SIG-M5 treated with dmso at 0.1 percent for 504 hours (cell line): Measurements from ENCODE around the gene ACTN3.
A peak's percentile ranks its signal among the peaks of the same experiment; 100 is the strongest.
"Not testable (repeated sequence)": the region's sequence is repeated elsewhere in the genome, so short reads cannot be mapped to it uniquely, and the experiment has no call there.

ENCODE experiments used
- DNase-seq: peaks from one replicate; lab custom pipeline; 2025; ENCODE audit not compliant: unreplicated experiment; lab: John Stamatoyannopoulos, UW

ACTN3 gene

DNA sequence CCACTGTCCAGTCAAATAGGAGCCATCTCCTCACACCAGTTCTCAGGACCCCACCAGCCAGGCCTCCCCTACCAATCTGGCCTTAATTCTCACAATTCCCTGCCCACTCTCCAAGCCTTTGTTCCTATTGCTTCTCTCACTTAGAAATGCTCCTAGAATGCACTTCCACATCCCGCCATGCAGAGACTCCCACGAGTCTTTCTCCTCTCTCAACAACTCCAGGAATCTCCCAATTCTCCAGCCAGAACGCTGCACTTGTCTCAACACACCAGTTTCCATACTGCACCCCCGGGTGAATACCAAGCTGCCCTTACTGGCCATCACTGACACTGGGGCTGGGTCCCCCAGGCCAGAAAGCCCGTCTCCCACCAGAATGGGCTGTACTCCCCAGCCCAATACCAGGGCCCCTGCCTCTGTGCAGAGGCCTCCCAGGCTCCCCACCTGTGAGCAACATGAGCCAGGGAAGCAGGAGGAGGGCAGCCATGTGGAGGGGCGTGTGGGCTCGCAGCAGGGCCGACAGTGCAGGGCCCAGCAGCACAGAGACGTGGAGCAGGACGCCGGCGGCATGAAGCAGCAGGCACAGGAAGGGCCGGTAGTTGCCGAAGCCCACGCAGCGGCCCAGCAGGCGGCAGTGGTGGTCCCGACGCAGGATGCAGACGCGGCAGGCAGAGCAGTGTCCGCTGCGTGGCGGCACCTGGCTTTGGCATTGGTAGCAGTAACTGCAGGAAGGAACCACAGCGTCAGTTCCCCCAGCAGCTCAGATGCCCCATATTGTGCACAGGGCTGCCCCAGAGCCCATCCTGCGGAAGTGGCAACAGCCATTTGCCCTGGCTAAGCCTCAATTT, 3.2 kb upstream of the ACTN3 start:
- DNase-seq: no peak

DNA sequence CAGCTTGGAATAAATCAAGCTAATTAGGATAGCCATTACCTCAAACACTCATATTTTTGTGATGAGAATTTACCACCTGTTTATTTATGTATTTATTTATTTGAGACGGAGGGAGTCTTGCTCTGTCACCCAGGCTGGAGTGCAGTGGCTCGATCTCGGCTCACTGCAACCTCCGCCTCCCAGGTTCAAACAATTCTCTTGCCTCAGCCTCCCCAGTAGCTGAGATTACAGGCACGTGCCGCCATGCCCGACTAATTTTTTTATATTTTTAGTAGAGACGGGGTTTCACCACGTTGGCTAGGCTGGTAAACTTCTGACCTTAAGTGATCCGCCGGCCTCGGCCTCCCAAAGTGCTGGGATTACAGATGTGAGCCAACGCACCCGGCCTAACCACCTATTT, 1.8 kb upstream of the ACTN3 start:
- not testable (repeated sequence) for DNase-seq

DNA sequence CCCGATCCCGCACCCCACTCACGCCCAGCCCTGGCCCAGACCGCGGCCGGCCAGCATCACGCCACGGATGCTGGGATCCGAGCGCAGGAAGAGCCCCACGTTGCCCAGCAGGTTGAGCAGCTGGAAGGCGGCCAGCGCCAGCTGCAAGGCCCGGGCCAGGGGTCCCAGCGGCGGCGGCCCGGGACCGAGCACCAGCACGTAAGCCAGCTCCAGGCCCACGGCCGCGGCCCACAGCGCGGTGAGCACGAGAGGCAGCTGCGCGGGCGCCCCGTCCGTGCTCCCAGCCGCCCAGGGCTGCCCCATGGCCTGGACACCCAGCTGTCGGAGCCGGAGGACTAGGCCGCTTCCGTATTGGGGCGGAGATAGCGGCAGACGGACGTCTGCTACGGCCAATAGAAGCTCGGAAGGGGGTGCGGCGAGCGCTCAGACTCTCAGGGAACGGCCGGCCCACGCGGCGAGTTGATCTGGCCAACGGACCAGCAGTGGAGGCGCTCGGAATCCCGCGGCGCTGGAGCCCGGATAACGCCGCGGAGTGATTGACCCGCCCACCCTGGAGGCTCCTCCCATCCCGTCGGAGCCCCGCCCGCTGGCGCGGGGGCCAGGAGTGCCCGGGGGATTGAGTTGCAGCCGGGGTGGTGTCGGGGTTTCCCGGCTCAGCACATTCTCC, 869 bp upstream of the ACTN3 start, which contains the start of gene ZDHHC24:
ZDHHC24 (minus strand) TSS at position 348 of the 667 bp plus-strand sequence; CDS start at position 303, 45 bp downstream.
- DNase-seq: peak; percentile 93

DNA sequence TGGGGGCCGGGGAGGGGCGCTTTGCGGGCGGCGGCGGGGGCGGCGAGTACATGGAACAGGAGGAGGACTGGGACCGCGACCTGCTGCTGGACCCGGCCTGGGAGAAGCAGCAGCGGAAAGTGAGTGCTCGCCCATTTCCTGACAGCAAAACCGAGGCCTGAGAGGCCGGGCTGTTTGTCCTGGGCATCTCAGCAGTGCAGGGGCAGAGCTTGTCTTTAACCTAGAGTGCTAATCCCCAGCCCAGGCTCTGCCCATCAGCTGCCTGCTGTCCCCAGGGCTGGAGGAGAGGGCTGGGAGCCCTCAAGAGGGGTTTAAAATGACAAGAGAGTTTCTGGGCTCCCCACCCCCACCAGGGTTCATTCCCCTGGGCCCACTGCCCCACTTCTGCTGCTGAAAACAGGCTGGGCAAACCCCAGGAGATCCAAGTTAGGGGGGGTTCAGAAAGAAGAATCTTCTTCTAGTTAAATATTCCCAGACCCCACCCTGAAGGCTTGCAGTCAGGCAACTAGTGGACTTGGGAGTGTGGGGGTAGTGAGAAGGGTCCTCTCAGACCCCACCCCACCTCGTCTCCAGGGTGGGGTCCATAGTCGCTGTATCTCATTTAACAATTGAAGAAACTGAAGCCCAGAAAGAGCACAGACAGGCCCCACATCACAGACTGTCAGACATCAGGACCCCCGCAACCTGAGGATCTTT, 411 bp downstream of the ACTN3 start:
- DNase-seq: no peak

DNA sequence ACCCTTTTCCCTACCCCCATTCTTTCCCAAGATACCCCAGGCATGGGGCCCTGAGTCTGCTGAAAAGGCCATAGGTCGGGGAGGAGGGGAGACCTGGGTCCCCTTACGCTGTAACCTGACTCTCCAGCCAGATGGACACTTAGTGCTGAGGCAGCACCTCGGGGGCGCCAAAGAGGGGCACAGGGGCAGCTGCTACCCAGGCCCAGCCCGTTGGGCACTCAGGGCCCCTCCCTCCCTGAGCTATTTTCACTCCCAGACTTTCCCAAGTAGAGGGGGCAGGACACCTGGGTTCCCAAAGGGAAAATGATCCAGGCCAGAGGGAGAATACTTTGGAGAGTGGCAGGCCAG, 933 bp downstream of the ACTN3 start:
- no peak for DNase-seq

DNA sequence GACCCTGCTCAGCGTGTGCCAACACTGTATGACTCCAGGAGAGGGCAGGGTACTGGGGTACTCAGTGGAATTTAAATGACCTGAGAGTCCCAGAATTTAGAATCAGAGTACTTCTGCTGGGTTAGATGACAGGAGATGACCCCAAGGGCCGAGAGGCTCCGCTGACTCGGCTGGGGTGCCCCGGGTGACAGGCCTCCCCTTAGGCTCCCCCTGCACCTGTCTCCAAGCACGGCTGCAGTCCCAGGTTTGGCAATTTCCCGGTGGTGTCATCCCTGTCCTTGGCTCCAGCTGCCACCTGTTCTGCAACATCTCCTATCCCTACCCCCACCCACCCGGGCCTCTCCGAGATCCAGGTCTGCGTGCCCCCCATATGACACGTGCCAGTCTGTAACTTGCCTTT, 1.3 kb downstream of the ACTN3 start:
- DNase-seq: no peak

DNA sequence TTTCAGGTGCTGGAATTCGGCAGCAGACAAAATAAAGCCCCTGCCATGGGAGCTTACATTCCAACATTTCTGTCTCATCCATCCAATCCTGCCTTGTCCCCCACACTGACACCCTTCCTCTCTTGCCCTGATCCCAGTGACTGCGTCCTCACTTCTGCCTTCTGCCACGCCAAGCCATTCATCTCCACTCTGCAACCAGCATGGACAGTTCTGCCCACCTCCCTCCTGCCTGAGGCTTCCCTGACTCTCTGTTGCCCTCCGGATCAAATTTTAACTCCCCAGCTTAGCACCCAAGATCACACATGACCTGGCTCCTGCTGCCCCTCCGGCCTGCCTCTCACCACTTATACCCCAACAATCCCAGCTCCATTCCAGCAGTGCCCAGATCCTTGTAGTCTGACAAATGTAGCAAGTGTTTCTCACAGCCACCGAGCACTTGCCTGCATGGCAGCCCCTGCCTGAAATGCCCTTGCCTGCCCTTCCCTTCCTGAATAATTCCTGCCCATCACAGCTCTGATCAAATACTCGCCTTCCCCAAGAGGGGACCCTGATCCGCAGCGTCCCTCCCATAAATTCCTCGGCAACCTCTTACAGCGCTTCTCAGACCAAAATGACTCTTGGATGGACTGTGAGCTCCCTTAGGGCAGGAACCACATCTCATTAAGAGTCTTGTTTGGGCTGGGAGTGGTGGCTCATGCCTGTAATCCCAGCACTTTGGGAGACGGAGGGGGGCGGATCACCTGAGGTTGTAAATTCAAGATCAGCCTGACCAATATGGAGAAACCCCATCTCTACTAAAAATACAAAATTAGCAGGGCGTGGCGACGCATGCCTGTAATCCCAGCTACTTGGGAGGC, 2.3 kb downstream of the ACTN3 start:
- no peak for DNase-seq

DNA sequence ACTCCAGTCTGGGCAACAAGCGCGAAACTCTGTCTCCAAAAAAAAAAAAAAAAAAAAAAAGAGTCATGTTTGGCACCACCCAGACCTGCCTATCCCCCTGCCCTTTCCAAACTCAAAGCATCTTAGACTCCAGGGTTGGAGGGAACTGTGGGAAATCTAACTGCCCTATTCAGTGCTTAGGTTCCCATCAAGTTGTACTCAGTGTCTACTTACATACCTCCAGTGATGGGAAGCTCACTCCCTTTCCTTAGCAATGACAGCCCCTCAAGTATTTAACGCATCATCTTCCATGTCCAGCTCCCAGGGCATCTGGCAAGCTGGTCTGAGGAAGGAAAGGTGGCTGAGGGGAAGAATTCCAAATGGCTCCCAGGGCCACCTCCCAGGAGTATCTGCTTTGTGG, 3.0 kb downstream of the ACTN3 start:
- DNase-seq: no peak

DNA sequence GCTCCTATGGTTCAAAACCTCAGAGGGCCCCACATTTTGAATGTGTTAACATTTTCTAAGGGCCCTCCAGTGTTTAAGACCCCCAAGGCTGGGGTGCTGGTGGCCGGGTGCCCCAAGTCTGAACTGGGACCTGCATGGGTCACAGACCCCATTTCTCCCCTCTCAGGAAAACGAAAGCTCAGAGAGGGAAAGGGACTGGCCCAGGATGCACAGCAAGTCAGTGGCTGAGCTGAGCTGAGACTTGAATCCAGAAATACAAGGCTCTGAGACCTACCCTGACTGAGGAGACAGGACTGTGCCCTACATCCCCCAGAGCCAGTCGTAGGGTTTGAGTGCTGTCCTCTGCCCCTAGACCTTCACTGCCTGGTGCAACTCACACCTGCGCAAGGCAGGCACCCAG, 4.2 kb downstream of the ACTN3 start:
- DNase-seq: no peak

DNA sequence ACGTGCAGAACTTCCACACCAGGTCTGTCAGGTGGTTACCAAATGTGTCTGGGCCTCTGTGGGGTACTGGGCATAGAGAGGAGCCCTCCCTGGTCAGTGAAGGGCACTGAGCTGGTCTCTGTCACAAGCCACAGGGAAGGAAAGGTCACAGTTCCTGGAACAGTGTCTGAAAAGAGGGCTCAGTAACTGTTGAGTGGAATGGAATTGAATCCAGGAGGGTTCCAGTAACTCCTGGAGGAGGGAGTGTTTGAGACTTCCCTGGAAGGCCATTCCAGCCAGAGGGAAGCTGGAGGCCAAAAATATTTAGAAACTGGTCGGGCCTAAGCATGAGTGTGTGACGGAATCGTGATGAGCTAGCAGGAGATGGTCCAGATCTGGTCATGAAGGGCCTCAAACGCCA, 7.9 kb downstream of the ACTN3 start:
- DNase-seq: no peak

DNA sequence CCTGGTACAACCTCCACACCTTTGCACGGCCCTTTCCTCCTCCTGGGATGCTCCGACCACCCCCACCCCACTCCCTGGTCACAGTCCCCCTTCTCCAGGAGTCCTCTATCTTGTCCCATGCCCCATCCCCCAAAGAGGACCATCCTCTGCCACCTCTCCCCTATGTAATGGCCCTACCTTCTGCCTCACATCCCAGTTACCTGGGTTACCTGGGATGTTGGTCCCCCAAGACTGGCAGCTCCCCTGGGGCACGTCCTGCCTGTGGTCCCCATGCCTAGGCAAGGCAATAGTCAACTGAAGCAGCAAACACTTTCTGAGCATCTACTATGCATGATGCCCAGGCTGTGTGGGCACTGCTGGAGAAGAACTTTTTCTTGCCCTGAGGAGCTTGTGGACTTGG, 8.7 kb downstream of the ACTN3 start:
- DNase-seq: no peak

DNA sequence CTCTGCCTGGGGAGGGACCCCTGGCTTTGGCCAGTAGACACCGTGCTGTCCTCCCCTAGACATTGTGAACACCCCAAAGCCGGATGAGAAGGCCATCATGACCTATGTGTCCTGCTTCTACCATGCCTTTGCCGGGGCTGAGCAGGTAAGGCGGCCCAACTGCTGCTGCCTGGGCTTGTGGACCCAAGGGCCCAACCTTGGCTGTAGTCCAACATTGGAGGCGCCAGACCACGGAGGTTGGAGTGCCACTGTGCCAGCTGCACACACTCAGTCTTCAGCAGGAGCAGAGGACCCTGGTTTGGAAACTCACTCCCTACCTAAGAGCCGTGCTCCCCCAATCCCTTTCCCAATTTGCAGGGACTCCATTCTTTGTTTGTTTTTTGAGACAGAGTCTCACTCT, 9.4 kb downstream of the ACTN3 start:
- no peak for DNase-seq

DNA sequence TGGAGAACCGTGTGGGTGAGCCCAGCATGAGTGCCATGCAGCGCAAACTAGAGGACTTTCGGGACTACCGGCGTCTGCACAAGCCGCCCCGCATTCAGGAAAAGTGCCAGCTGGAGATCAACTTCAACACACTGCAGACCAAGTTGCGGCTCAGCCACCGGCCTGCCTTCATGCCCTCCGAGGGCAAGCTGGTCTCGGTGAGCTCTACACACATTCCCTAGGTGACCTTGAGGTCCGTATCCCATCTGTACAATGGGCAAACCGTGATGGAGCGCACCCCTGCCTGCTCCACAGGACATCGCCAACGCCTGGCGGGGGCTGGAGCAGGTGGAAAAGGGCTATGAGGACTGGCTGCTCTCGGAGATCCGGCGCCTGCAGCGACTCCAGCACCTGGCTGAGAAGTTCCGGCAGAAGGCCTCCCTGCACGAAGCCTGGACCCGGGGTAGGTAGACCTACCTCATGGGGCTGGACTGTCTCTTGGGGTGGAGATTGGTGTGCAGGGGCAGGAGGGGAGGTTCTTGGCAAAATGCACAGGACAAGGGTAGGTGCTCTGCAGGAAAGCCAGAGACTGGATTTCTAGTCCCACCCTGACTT, 11.1 kb downstream of the ACTN3 start:
- no peak for DNase-seq

DNA sequence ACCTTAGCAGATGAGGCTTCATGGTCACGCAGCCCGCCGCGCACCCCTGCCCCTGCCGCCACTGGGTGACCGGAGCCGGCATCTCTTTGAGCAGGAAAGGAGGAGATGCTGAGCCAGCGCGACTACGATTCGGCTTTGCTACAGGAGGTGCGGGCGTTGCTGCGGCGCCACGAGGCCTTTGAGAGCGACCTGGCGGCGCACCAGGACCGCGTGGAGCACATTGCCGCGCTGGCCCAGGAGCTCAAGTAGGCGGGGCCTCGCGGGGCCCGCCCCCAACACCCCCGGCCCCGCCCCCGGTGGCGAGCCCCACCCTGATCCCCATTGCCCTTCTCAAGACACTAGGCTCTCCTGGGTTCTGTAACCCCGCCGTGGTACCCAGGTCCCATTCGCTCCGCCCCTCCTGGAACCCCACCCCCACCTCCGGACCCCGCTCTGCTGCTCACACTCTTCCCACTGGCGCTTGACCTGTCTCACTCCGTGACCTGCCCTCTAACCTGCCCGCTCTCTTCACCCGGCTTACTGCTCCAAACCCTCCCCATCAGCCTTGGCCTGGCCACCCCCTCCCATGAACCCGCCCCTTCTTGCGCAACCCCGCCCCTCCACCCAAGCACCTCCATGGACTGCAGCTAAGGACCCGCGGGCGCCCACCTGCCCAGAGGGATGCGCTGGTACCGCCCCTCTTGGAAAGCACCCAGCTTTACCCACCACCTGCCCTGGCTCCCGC, 12.6 kb downstream of the ACTN3 start:
- DNase-seq: no peak

DNA sequence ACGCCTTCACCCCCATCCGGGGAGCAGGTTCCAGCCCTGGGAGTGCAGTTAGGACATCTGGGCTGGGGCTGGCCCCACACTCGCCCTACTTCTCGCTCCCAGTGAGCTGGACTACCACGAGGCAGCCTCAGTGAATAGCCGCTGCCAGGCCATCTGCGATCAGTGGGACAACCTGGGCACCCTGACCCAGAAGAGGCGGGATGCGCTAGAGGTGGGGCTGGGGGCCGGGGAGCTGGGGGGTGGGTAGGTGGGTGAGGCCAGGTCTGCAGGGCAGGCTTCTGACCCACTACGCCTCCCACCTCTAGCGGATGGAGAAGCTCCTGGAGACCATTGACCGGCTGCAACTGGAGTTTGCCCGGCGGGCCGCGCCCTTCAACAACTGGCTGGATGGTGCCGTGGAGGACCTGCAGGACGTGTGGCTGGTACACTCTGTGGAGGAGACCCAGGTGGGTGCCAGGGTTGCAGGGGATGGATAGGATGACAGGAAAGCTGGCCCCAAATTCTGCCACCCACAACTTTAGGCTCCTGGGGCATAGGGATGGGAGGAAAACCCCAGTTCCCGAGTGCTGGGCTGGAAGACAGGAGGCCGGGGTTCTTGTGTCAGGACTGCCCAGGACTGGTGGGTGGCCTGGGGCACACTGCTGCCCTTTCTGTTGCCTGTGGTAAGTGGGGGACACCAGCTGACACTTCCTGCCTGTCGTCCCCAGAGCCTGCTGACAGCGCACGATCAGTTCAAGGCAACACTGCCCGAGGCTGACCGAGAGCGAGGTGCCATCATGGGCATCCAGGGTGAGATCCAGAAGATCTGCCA, 13.4 kb downstream of the ACTN3 start:
- DNase-seq: no peak

DNA sequence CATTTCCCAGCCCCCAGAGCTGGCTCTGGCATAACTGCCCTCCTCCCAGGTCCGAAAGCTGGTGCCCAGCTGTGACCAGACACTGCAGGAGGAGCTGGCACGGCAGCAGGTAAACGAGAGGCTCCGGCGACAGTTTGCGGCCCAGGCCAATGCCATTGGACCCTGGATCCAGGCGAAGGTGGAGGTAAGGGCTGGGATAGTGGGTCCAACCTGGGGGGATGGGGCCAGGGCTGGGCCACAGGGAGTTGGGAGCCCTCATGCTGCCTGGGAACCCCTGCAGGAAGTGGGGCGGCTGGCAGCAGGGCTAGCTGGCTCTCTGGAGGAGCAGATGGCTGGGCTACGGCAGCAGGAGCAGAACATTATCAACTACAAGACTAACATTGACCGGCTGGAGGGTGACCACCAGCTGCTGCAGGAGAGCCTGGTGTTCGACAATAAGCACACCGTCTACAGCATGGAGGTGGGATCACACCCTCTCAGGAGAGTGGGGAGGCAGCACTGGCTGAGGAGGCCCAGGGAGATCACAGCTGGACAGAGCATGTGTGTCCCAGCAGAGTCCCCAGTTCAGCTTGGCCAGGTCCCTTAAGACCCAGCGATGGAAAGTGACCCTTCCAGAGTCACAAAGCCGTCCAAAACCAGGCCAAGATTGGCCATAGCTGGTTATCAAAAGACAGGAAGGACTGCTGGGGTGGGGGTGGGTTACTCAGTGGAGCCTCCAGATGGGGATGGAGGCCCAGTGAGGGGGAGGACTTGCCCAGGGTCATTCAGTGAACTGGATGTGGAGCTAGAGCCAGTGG, 14.7 kb downstream of the ACTN3 start:
- DNase-seq: no peak

DNA sequence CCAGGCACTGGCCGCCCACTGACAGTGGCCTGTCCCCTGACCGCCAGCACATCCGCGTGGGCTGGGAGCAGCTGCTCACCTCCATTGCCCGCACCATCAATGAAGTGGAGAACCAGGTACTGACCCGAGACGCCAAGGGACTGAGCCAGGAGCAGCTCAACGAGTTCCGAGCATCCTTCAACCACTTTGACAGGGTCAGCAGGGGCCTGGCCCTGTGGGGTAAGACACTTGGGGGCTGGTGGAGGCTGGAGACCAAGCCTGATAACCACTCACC, 15.2 kb downstream of the ACTN3 start:
- no peak for DNase-seq

DNA sequence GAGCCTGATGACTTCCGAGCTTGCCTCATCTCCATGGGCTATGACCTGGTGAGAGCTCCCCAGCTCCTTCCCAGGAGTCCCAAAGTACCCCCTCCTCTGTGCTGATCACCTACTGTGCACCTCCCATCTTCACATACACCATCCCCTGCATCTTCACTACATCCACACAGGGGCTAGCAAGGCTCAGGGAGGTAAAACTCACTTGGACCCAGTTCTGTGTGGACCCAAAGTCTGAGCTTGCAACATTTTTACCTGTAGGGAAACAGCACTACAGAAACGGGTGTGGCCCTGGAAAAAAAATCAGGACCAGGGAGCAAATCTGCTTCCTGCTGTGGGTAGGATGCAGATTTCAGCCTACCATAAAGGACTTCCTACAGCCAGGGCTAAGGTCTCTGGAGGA, 15.6 kb downstream of the ACTN3 start:
- no peak for DNase-seq
